Measurements from ENCODE around the gene OST4.

Gene OST4

GRCh38 chr2:27059141-27059820 lies 12.2 kb downstream of the OST4 start:
- no peaks in the 10 kb centered on the region for H3K27me3 ChIP-seq (ENCODE audit: insufficient read depth, poor library complexity, severe bottlenecking)
- no peak for DNase-seq (ENCODE audit: low read depth in 1 of 2, low spot score in 1 of 2)
- H3K27ac ChIP-seq (replicated peaks) = no peak overlapping the region
- TF ChIP-seq GABPA (IDR thresholded peaks at IDR 0.05; ENCODE audit: low read depth) (no peak), POLR2AphosphoS5 (IDR thresholded peaks at IDR 0.05; ENCODE audit: low read depth) (no peak), REST (IDR thresholded peaks at IDR 0.05; ENCODE audit: insufficient replicate concordance, low read depth) (no peak), SPI1 (IDR thresholded peaks at IDR 0.05; ENCODE audit: borderline replicate concordance, low read depth) (no peak), CTCF (IDR thresholded peaks at IDR 0.05; ENCODE audit: insufficient read depth, low read length) (no peak)
- H3K4me3 ChIP-seq (replicated peaks; ENCODE audit: insufficient read depth, low read length) = no peak overlapping the region

- H3K27me3 ChIP-seq (ENCODE audit: insufficient read depth, poor library complexity, severe bottlenecking) = no peaks in the 10 kb centered on the region
- H3K27ac ChIP-seq (replicated peaks) = no peak overlapping the region
- no peak for DNase-seq (ENCODE audit: low read depth in 1 of 2, low spot score in 1 of 2)
- no peak overlapping the region for H3K4me3 ChIP-seq (replicated peaks; ENCODE audit: insufficient read depth, low read length)
- TF ChIP-seq SPI1 (IDR thresholded peaks at IDR 0.05; ENCODE audit: borderline replicate concordance, low read depth) (no peak), GABPA (IDR thresholded peaks at IDR 0.05; ENCODE audit: low read depth) (no peak), REST (IDR thresholded peaks at IDR 0.05; ENCODE audit: insufficient replicate concordance, low read depth) (no peak), POLR2AphosphoS5 (IDR thresholded peaks at IDR 0.05; ENCODE audit: low read depth) (no peak), CTCF (IDR thresholded peaks at IDR 0.05; ENCODE audit: insufficient read depth, low read length) (no peak)
Observed at GRCh38 chr2:27058210-27058609, 13.2 kb downstream of the OST4 start.

GRCh38 chr2:27057184-27057583 lies 14.3 kb downstream of the OST4 start:
- TF ChIP-seq REST (IDR thresholded peaks at IDR 0.05; ENCODE audit: insufficient replicate concordance, low read depth) = no peak
- no peak for TF ChIP-seq POLR2AphosphoS5 (IDR thresholded peaks at IDR 0.05; ENCODE audit: low read depth)
- no peak for TF ChIP-seq GABPA (IDR thresholded peaks at IDR 0.05; ENCODE audit: low read depth)
- TF ChIP-seq CTCF (IDR thresholded peaks at IDR 0.05; ENCODE audit: insufficient read depth, low read length) = no peak
- no peak for TF ChIP-seq SPI1 (IDR thresholded peaks at IDR 0.05; ENCODE audit: borderline replicate concordance, low read depth)
- Histone ChIP-seq H3K27ac (replicated peaks) (no peak overlapping the region), H3K4me3 (replicated peaks; ENCODE audit: insufficient read depth, low read length) (no peak overlapping the region), H3K27me3 (ENCODE audit: insufficient read depth, poor library complexity, severe bottlenecking) (no peaks in the 10 kb centered on the region)
- no peak for DNase-seq (ENCODE audit: low read depth in 1 of 2, low spot score in 1 of 2)

Measured in HL-60 (cell line).